HFFc6 (cell line): Measurements from ENCODE around the gene MXRA8. TPM values are rescaled to one million over a fixed set of nuclear protein-coding genes. Genes with fewer than 3 reads are reported as not detected.

Source experiments
- DNase-seq: peaks from one replicate; pipeline ENCODE4 v3.0.0-alpha.2; 2018
- H3K27ac Mint-ChIP-seq: 2 replicates; pipeline ENCODE4 v1.8.0; 2020; ENCODE audit warnings: mild to moderate bottlenecking, mixed read lengths
- H3K27me3 Mint-ChIP-seq: 2 replicates; pipeline ENCODE4 v1.8.0; 2021; ENCODE audit warnings: mild to moderate bottlenecking, moderate library complexity, mixed read lengths; ENCODE audit not compliant: insufficient read depth
- H3K36me3 Mint-ChIP-seq: 2 replicates; pipeline ENCODE4 v1.8.0; 2021; ENCODE audit warnings: low read depth, mixed read lengths
- H3K4me1 Mint-ChIP-seq: 2 replicates; pipeline ENCODE4 v1.8.0; 2020; ENCODE audit warnings: low read depth, mixed read lengths
- H3K4me3 Mint-ChIP-seq: 2 replicates; pipeline ENCODE4 v1.8.0; 2020; ENCODE audit warnings: mild to moderate bottlenecking, moderate library complexity, mixed read lengths
- H3K9me3 Mint-ChIP-seq: 2 replicates; pipeline ENCODE4 v1.8.0; 2020; ENCODE audit warnings: mild to moderate bottlenecking, mixed read lengths
- microRNA-seq: library from miRNA; unstranded; fragments of <30 nt; microRNA quantifications from one replicate; pipeline ENCODE4, GENCODE V29; 2019
- total RNA-seq, 6 experiments: library from RNA; stranded (reverse); fragmentation: NEBNext Ultra II Directional; extraction: Animal tissue kit (Norgen Biotek cat#: 25700); gene quantifications; 2 replicates in 1 of 6; 3 replicates in 5 of 6; pipeline ENCODE4 v1.2.3, GENCODE V29; 2021
- TF ChIP-seq, protein P1 (sequence below): fragments of 200-600 bp; sonication (generic); IDR thresholded peaks from 2 replicates; pipeline ENCODE4 v1.5.0; 2021; ENCODE audit warnings: antibody characterized with exemption, mild to moderate bottlenecking

MXRA8 gene
- total RNA-seq, 6 experiments from 2014 or later: 438 to 570 (median 524) TPM

DNA sequence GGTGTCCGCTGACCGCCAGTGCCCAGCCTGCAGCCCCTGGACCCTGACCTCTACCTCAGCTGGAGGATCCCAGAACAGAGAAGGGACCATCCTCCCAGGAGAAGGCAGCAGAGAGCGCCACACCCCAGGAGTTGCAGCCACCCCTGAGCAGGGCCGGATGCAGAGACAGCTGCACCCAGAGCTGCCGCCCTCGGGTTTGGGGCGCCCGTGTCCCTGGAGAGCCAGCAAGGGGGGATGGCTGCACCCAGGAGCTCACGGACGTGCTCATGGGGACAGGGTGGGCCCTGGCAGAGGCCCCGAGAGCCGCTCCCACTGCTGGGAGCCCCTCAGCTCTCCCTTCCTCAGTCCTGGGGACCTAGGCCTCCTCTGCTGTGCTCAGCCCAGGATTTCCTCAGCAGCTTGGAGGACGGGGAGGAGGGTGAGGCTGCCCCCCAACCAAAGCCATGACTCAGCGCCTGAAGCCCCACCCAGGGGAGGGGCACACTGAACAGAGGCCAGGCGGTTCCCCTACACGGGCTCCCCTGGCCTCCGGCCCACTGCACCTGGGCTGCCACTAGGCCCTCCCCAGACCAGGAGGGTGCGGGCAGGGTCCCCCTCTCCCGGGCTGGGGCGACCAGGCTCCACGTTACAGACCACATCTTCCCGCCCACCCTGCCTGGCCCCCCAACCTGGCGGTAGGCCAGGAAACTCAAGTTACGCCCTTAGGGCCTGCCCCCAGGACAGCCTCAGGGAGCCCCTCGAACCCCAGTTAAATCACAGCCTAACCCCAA lies 52.9 kb downstream of the MXRA8 start:
- TF ChIP-seq, protein P1, sequence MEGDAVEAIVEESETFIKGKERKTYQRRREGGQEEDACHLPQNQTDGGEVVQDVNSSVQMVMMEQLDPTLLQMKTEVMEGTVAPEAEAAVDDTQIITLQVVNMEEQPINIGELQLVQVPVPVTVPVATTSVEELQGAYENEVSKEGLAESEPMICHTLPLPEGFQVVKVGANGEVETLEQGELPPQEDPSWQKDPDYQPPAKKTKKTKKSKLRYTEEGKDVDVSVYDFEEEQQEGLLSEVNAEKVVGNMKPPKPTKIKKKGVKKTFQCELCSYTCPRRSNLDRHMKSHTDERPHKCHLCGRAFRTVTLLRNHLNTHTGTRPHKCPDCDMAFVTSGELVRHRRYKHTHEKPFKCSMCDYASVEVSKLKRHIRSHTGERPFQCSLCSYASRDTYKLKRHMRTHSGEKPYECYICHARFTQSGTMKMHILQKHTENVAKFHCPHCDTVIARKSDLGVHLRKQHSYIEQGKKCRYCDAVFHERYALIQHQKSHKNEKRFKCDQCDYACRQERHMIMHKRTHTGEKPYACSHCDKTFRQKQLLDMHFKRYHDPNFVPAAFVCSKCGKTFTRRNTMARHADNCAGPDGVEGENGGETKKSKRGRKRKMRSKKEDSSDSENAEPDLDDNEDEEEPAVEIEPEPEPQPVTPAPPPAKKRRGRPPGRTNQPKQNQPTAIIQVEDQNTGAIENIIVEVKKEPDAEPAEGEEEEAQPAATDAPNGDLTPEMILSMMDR: peak; percentile 31; the same call in 1 of the 2 replicates
- peak overlapping the region; percentile 94 for H3K4me3 Mint-ChIP-seq
- H3K27ac Mint-ChIP-seq: peak overlapping the region; percentile 87
- peaks cover 26% of the 10 kb centered on the region for H3K4me1 Mint-ChIP-seq
- peak; percentile 62 for DNase-seq
- no peaks in the 10 kb centered on the region for H3K9me3 Mint-ChIP-seq
- no peaks in the 10 kb centered on the region for H3K36me3 Mint-ChIP-seq
- H3K27me3 Mint-ChIP-seq: peaks cover 1% of the 10 kb centered on the region

DNA sequence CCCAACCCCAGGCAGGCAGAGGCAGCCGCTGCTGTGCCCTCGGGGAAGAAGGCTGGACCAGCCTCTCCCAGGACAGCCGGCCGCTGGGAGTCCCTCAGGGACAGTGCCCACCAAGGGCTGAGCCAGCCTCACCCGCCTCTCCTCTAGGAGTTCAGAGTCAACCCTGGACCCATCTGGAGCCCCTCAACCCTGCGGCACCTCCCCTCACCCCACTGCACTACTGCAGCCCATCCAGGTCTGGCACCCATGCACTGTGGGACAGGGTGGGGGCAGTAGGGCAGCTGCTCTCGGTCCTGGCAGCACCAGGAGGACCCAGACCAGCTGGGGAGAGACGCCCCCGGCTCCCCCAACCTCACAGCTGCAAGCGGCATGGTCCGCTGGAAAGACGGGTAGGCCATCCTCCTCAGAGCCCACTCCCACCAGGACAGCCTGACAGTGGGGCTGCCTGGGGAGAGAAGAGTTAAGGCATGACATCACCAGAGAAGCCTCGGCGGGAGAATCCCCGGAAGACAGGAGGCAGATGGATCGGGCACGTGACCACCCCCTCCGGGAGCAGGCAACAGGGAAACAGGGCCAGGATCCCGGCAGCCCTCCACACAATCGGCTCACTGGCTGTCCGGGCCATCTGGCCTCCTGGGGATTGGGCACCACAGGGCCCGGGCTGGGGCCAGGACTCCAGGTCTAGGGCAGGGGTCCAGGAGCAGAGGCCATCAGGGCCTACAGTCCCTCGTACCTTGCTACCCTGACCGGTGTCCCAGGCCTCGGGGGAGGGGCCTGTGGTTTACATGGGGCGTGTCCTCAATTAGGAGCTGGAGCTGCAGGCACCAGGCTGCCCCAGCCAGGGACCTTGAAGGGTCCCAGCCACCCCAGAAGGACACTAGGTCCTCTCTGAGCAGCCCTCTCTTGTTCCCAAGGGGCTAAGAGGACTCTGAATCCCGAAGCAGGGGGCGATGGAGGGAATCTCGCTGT lies 53.7 kb downstream of the MXRA8 start:
- Mint-ChIP-seq H3K27ac (peak overlapping the region; percentile 87), H3K4me3 (peak overlapping the region; percentile 94), H3K4me1 (peaks cover 26% of the 10 kb centered on the region), H3K9me3 (no peaks in the 10 kb centered on the region), H3K27me3 (peaks cover 3% of the 10 kb centered on the region), H3K36me3 (no peaks in the 10 kb centered on the region)
- peak; percentile 74 for DNase-seq
- TF ChIP-seq, protein P1: 0 out of 2 replicates have a peak, but pooled peaks have one; percentile 9

DNA sequence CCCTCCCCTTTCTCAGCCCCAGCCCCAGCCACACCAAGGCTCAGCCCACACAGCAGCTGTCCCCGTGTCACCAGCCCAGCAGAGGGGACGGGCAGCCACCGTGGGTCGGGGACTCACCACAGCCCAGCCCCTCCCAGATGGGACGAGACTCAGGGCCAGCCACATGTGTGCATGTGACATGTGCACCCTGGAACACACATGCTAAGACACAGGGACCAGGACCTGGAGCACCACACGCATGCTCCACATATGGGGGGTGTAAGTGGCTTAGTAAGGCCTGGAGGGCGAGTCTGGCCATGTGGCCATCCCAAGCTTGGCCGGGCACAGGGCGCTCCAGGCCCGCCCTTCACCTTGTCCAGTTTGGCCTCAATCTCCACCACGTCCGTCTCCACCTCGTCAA lies 54.6 kb downstream of the MXRA8 start:
- Mint-ChIP-seq H3K27me3 (peaks cover 3% of the 10 kb centered on the region), H3K27ac (0 out of 2 replicates have a peak overlapping the region, but pooled peaks have one; percentile 7), H3K9me3 (no peaks in the 10 kb centered on the region), H3K4me1 (peaks cover 26% of the 10 kb centered on the region), H3K36me3 (no peaks in the 10 kb centered on the region), H3K4me3 (no peak overlapping the region)
- DNase-seq: no peak
- TF ChIP-seq, protein P1: no peak

DNA sequence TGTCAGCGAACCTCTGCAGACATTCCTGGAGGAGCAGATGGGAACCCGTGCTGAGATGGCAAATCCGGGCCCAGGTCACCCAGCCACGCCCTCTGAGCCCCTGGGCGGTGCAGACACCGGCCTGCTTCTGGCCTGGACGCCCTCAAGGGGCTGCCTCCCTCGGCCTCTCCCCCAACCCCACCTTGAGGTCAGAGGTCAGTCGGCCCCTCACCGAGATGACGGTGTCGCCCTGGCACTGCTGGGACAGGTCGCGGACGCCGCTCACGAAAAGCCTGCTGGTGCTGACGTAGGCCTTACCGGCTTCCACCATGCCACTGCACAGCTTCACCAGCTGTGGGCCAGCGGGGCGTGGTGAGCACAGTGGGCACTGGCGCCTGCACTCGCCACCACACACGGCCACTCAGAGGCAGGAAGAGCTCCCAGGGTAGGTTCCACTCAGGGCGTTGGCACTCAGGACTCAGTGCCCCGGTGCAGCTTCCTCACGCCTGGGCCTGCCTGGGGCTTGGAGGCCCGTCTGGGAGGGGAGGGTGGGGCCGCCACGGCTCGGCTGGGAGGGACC lies 55.3 kb downstream of the MXRA8 start:
- DNase-seq: no peak
- TF ChIP-seq, protein P1: no peak
- Mint-ChIP-seq H3K36me3 (no peaks in the 10 kb centered on the region), H3K27ac (no peak overlapping the region), H3K9me3 (no peaks in the 10 kb centered on the region), H3K27me3 (peaks cover 3% of the 10 kb centered on the region), H3K4me1 (peaks cover 26% of the 10 kb centered on the region), H3K4me3 (no peak overlapping the region)

Small RNA genes lying within 50 kb of the gene (microRNA-seq; reads per million reads assigned to microRNA genes)
- gene MIR6727: 4.6 reads per million
- 2.3 reads per million for gene MIR6808

Other genes starting within 250 kb of the MXRA8 start
- 10 to 100 TPM in 1 of 6 experiments, 1 to 10 TPM in 5; 8.7 to 10.3 (median 9.6) TPM for gene C1orf159, start 242.5 kb downstream of the MXRA8 start, total RNA-seq
- gene TTLL10, start 184.7 kb downstream of the MXRA8 start, total RNA-seq: not detected
- gene TNFRSF18, start 152.0 kb downstream of the MXRA8 start, total RNA-seq: not detected
- gene TNFRSF4, start 144.4 kb downstream of the MXRA8 start, total RNA-seq: under 1 TPM in 1 of 6 experiments, not detected in 5; 0.17 TPM
- 100 to 1,000 TPM; 182 to 231 (median 196) TPM for gene SDF4, start 126.6 kb downstream of the MXRA8 start, total RNA-seq
- gene B3GALT6, start 126.3 kb downstream of the MXRA8 start, total RNA-seq: 10 to 100 TPM; 24.5 to 35.7 (median 25.8) TPM
- 1 to 10 TPM in 3 of 6 experiments, under 1 TPM in 3; 0.31 to 1.7 (median 1.1) TPM for gene C1QTNF12, start 111.8 kb downstream of the MXRA8 start, total RNA-seq
- 10 to 100 TPM; 56.2 to 67.9 (median 61.1) TPM for gene UBE2J2, start 84.7 kb downstream of the MXRA8 start, total RNA-seq
- gene SCNN1D, start 78.1 kb downstream of the MXRA8 start, total RNA-seq: 1 to 10 TPM; 1.4 to 3.0 (median 2.0) TPM
- 10 to 100 TPM; 39.4 to 50.8 (median 42.6) TPM for gene ACAP3, start 50.6 kb downstream of the MXRA8 start, total RNA-seq
- 10 to 100 TPM; 23.5 to 28.7 (median 25.6) TPM for gene PUSL1, start 50.0 kb downstream of the MXRA8 start, total RNA-seq
- gene INTS11, start 33.9 kb downstream of the MXRA8 start, total RNA-seq: 10 to 100 TPM; 65.6 to 78.3 (median 69.8) TPM
- 10 to 100 TPM; 24.6 to 31.5 (median 26.6) TPM for gene CPTP, start 33.8 kb downstream of the MXRA8 start, total RNA-seq
- under 1 TPM; 0.07 to 0.20 (median 0.13) TPM for gene TAS1R3, start 27.3 kb downstream of the MXRA8 start, total RNA-seq
- gene DVL1, start 9.1 kb downstream of the MXRA8 start, total RNA-seq: 10 to 100 TPM; 73.8 to 96.6 (median 74.5) TPM
- 100 to 1,000 TPM; 178 to 206 (median 196) TPM for gene AURKAIP1, start 16.7 kb upstream of the MXRA8 start, total RNA-seq
- gene CCNL2, start 40.8 kb upstream of the MXRA8 start, total RNA-seq: 100 to 1,000 TPM in 5 of 6 experiments, 10 to 100 TPM in 1; 96.2 to 115 (median 104) TPM
- 100 to 1,000 TPM; 131 to 154 (median 141) TPM for gene MRPL20, start 48.7 kb upstream of the MXRA8 start, total RNA-seq
- gene ANKRD65, start 62.7 kb upstream of the MXRA8 start, total RNA-seq: under 1 TPM in 2 of 6 experiments, not detected in 4; 0.14 TPM
- gene VWA1, start 77.1 kb upstream of the MXRA8 start, total RNA-seq: under 1 TPM in 5 of 6 experiments, not detected in 1; 0.12 to 0.33 (median 0.24) TPM
- gene ATAD3C, start 91.1 kb upstream of the MXRA8 start, total RNA-seq: under 1 TPM in 1 of 6 experiments, not detected in 5; 0.09 TPM
- gene ATAD3B, start 113.2 kb upstream of the MXRA8 start, total RNA-seq: 10 to 100 TPM; 21.0 to 24.8 (median 23.0) TPM
- 10 to 100 TPM; 48.7 to 61.5 (median 54.0) TPM for gene ATAD3A, start 153.6 kb upstream of the MXRA8 start, total RNA-seq
- gene TMEM240, start 182.1 kb upstream of the MXRA8 start, total RNA-seq: 1 to 10 TPM; 2.8 to 5.1 (median 4.1) TPM
- gene SSU72, start 216.3 kb upstream of the MXRA8 start, total RNA-seq: 100 to 1,000 TPM; 132 to 156 (median 137) TPM
- gene FNDC10, start 241.6 kb upstream of the MXRA8 start, total RNA-seq: 1 to 10 TPM; 1.6 to 4.0 (median 2.0) TPM